NCI-H1930 (cell line): Measurements from ENCODE around the gene GRIK1.

ENCODE experiments used
- DNase-seq, 2 experiments: peaks; one replicate each; lab custom pipeline; 2025; lab: John Stamatoyannopoulos, UW

Gene GRIK1

GRCh38 chr21:29642551-29643245, 297.1 kb downstream of the GRIK1 start:
- no peak for DNase-seq

- DNase-seq, result no peak
These were observed 297.9 kb downstream of the GRIK1 start for GRCh38 chr21:29641635-29642550.

- DNase-seq, result no peak
These were observed 298.7 kb downstream of the GRIK1 start for GRCh38 chr21:29641001-29641634.

- no peak for DNase-seq
These were observed 299.7 kb downstream of the GRIK1 start for GRCh38 chr21:29640080-29640508.

- DNase-seq, result no peak
These were observed 300.3 kb downstream of the GRIK1 start for GRCh38 chr21:29639366-29640079.

GRCh38 chr21:29638761-29639327, 301.0 kb downstream of the GRIK1 start:
- DNase-seq, result no peak

- no peak for DNase-seq
These were observed 301.7 kb downstream of the GRIK1 start for GRCh38 chr21:29638138-29638537.

- no peak for DNase-seq
These were observed 302.2 kb downstream of the GRIK1 start for GRCh38 chr21:29637553-29637952.

- DNase-seq, result no peak
These were observed 302.7 kb downstream of the GRIK1 start for GRCh38 chr21:29637134-29637533.

GRCh38 chr21:29634418-29634817, 305.4 kb downstream of the GRIK1 start:
- no peak for DNase-seq

GRCh38 chr21:29633756-29634155, 306.0 kb downstream of the GRIK1 start:
- DNase-seq, result no peak

GRCh38 chr21:29630441-29630840, 309.4 kb downstream of the GRIK1 start:
- DNase-seq, result no peak

GRCh38 chr21:29627905-29628304, 311.9 kb downstream of the GRIK1 start:
- DNase-seq, result no peak

GRCh38 chr21:29626801-29627470, 312.9 kb downstream of the GRIK1 start:
- no peak for DNase-seq

GRCh38 chr21:29625990-29626389, 313.8 kb downstream of the GRIK1 start:
- no peak for DNase-seq

GRCh38 chr21:29624776-29625175, 315.0 kb downstream of the GRIK1 start:
- DNase-seq, result no peak

GRCh38 chr21:29621525-29621924, 318.3 kb downstream of the GRIK1 start:
- no peak for DNase-seq

- no peak for DNase-seq
These were observed 323.5 kb downstream of the GRIK1 start for GRCh38 chr21:29616209-29616751.

GRCh38 chr21:29613877-29614276, 325.9 kb downstream of the GRIK1 start:
- no peak for DNase-seq

GRCh38 chr21:29613021-29613420, 326.8 kb downstream of the GRIK1 start:
- DNase-seq, result no peak
